Cortex of kidney (tissue), 1 donor: Measurements from ENCODE around the gene CFAP57.

Experiments
- DNase-seq: peaks from one replicate; lab custom pipeline; 2025; lab: John Stamatoyannopoulos, UW

The CFAP57 gene

GRCh38 chr1:43227143-43227764, 55.1 kb downstream of the CFAP57 start:
- no peak for DNase-seq

- no peak for DNase-seq
Measured at GRCh38 chr1:43229826-43230780, 58.0 kb downstream of the CFAP57 start.

GRCh38 chr1:43232074-43232473, 59.9 kb downstream of the CFAP57 start:
- DNase-seq: no peak

GRCh38 chr1:43232482-43232881, 60.4 kb downstream of the CFAP57 start:
- no peak for DNase-seq

- DNase-seq: no peak
Measured at GRCh38 chr1:43233631-43234030, 61.5 kb downstream of the CFAP57 start.

DNA sequence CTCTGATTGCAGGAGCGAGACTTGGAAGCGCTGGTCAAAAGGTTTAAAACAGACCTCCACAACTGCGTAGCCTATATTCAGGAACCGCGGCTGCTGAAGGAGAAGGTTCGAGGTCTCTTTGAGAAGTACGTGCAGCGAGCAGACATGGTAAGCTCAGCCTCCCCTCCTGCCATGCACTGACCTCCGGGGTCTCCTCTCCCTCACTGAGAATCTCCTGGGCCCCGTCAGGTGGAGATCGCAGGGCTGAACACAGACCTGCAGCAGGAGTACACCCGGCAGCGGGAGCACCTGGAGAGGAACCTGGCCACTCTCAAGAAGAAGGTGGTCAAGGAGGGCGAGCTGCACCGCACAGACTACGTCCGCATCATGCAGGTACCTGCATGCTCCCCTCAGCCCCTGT, 62.1 kb downstream of the CFAP57 start:
- no peak for DNase-seq

GRCh38 chr1:43235040-43235439, 62.9 kb downstream of the CFAP57 start:
- DNase-seq: no peak

DNA sequence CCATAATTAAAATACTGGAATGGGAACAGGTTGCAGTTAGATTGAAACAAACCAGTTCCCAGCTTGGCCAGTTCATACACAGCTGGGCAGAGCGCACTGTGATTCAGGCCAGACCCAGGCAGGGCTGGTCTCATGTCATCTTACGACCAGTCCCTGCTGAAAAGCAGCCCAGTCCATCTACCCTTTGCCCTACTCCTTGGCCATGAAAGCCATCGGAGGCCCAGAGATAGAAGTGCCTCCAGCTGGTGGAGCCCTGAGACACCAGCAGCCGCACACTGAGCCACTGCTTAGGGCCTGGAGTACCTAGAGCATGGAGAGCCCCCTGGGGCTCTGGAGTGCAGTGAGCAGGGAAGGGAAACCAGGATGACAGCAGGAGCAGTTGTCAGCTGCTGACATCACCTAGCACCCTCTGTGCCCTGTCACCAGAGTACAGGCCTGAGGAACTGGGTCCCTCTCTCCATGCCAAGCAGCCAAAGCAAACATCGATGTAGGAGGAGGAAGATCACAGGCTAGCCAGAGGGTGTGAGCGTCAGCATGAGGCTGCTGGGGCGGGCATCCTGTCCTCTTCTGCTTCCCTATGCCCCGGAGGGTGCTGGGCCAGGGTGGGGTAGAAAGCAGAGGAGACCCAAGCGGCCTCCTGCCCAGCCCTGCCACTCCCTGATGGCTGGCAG, 63.5 kb downstream of the CFAP57 start:
- no peak for DNase-seq

DNA sequence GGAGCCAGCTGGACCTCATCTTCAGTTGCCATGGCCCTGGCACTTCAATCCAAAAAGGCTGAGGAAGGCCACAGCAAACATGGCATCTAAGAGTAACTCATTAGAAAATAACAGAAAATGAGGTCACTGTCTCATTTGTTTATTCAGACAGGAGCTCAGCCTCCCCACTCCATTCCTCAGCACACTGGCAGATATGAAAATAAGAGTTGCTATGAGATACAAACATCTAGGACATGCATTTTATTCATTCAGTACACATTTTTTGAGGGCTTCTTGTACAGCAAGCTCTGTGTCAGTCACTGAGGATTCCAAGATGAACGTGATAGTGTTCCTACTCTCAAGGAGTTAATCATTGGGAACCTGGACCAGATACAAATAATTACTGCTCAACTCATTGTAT, 65.0 kb downstream of the CFAP57 start:
- DNase-seq: no peak

- no peak for DNase-seq
Measured at GRCh38 chr1:43238085-43238484, 66.0 kb downstream of the CFAP57 start.

GRCh38 chr1:43238991-43239469, 66.9 kb downstream of the CFAP57 start:
- DNase-seq: no peak

DNA sequence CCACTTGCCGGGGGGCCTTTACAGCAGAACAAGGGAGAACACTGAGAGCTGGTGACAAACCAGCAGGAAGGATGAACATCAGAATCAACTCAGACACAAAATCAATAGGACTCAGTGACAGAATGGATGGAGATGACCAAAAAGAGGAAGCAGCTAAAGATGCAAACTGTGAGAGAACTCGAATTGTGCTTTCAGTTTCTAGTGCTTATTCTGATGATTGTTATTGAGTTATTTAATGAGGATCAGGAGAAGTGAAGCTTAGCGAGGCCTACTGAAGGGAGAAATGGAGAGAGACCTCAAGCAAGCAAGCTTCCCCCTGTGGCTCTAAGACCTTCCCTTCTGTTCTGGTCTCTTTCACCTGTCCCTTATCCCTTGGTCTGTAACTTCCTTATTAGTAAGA, 67.4 kb downstream of the CFAP57 start:
- DNase-seq: no peak

- DNase-seq: no peak
Measured at GRCh38 chr1:43241413-43241836, 69.3 kb downstream of the CFAP57 start.

GRCh38 chr1:43243299-43243698, 71.2 kb downstream of the CFAP57 start:
- no peak for DNase-seq

GRCh38 chr1:43246466-43247213, 74.5 kb downstream of the CFAP57 start:
- DNase-seq: no peak

- DNase-seq: no peak
Measured at GRCh38 chr1:43247256-43247921, 75.3 kb downstream of the CFAP57 start.

- no peak for DNase-seq
Measured at GRCh38 chr1:43250351-43250761, 78.2 kb downstream of the CFAP57 start.

GRCh38 chr1:43251024-43251423, 78.9 kb downstream of the CFAP57 start:
- no peak for DNase-seq

DNA sequence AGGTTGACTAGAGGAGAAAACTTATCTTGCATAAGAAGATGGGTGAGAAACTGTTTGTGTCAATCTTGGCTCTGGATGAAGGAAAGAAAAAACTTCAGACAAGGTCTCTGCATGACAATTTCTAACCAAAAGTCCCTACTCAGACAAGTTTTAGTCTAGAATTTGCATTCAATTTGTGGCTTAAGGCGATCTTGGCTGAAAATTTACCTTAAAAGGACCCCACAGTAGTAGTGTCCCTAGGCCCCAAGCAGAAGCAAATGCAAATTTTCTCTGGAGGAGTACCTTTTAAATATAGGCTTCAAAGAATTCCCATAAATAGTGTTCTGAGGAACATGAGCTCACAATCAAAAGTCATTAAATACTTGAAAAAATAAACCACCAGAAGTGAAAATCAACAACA, 80.1 kb downstream of the CFAP57 start:
- DNase-seq: no peak

DNA sequence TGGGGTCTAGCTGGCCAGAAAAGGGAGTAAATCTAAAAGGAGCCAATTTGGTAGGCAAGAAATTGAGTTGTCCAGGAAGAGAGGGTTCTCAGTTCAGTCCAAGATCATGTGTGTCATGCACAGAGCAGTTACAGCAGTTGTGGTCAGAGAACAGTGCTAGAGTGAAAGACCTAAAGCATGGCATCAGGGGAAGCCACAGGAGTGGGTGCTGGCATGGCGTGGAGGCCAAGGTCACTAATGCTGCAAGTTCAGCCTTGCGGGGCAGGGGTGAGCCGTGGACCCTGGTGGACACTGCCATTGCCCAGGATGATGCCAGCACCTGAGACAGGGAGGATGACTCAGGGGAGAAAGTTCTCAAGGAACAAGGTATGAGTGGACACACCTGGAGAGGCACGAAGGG, 81.0 kb downstream of the CFAP57 start:
- no peak for DNase-seq

DNA sequence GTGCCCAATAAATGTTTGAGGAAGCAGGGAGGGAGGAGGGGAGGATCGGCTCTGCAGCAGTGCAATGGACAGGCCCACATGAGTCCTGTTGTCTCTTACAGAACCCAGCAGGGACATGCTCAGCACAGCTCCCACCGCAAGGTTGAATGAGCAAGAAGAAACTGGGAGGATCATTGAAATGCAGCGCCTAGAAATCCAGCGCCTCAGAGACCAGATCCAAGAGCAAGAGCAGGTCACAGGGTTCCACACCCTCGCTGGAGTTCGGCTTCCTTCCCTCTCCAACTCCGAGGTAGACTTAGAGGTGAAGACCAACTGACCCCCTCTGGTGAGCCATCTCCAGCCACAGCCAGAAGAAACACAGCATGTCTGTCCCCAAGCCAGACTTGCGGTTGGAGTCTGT, 81.7 kb downstream of the CFAP57 start:
- DNase-seq: no peak
